ENCODE measurements around the gene WNT10A.

Gene WNT10A

DNA sequence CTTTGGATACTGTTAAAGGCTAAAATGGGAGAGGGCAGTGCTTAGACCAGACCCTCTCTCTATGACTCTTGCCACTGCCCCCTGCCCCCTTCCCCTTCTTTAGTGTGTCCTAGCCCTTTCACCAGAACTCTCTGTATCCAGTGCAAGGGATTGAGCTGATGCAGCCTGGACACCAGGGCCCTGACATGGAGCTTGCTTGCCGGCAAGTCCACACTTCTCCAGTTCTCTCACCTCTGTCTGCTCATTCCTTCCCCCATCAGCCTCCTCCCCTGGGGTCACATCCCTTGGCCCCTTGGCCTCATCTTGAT lies 22.6 kb upstream of the WNT10A start:
- DNase-seq, result no peak

DNA sequence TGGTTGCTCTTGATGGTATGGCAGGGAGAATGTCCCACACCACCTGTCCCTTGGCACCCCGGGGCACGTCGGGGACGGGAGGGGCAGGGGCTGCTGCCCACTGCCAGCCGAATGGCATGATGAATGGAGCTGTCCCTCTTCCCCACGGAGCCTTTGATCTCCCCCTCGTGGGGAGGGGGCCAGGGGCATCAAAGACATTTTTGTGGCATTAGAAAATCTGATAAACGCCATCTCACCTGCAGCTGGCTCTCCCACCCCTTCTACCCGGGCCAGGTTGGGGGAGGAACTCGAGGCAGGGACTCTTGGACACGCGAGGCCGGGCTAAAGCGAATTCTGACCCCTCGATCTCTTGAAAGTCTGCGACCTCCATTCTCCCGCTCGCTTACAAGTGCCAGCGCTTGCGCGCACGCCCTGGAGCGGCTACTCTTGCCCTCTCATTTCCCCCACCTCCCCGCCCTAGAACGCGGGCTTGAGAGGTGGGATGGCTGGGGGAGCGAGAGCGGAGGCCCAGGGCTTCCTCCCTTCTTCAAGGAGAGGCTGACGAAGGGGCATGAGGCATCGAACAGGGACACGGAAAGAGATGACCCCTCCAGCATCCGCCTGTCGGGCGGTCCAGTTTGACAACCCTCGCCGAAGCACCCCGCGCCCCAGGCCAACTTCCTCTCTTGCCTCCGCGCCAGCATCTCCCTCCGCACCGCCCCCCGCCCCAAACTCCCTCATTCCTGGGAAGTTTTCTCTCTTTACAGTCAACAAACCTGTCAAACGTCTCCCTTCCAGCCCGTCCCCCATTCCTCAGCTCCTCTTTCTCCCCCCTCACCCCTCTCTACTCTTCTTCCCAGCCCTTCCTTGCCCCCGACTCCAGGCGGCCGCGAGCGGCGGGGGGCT lies 21.7 kb upstream of the WNT10A start:
- DNase-seq, result no peak

DNA sequence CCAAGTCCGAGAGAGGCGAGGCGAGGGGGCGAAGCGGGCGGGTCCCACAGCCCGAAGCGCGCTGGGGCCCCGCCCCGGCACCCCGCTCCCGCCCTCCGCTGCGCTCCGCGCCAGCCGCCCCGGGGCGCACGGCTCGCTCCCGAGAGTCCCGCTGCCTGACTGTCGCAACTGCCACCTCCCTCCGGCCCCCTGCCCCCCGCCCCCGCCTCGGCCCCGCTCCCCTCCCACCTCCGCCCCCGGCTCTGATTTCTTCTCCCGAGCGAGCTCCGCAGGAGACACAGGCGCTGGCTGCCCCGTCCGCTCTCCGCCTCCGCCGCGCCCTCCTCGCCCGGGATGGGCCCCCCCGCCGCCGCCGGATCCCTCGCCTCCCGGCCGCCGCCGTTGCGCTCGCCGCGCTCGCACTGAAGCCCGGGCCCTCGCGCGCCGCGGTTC lies 21.1 kb upstream of the WNT10A start, which contains the start of gene WNT6:
WNT6 (plus strand) TSS at position 250 of the 432 bp plus-strand sequence. CDS start 233 bp downstream, outside the sequence.
- DNase-seq, result no peak

DNA sequence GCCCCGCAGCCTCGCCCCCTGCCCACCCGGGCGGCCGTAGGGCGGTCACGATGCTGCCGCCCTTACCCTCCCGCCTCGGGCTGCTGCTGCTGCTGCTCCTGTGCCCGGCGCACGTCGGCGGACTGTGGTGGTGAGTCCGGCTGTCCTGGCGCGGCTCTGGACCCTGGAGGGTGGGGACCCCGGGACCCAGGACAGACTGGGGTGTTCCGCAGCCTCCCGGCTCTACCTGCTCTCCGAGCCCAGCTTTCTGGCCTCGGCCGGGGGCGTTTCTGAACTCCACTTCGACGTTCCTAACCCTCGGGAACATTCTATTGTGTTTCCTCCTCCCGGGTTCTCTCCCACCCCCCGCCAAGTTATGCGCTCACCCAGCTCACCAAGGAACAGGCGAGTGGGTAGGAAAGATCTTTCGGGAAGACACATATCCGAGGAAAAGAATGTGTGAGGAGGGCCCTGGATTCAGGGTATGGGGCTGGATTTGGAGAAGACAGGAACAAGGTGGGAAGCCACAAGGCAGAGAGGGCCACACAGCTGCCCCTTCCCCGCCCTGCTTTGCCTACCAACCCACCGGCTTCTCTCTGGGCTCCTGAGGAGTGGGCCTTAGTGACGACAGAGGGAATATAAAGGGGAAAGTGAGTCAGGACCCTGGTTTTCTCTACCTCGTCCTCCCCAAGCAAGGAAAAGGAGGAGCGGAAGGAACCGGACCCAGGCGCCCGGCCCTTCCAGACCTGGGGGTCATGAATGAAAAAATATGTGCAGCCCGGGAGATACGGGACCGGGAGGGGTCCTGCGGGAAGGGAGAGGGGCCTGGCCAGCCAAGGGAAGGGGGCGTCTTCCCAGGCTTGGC lies 20.4 kb upstream of the WNT10A start:
- no peak for DNase-seq

DNA sequence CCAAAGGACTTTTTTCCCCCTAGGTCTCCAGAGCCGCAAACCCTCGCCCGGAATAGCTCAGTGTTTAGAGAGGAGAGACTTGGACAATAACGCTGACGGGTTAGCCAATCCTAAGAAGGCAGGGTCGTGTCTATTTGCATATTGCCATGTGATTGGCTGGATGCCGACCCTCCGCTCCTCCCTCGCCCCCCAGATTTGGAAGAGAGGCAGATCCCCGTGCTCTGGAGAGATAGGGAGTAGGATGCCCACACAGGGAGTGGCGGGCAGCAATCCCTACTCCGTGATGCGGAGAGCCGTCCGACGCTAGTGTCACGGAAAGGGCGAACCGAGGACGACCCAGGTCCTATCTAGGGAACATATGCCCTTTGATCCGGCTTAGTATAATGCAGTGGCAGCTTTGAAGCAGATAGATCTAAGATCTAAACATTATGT lies 19.7 kb upstream of the WNT10A start:
- no peak for DNase-seq

DNA sequence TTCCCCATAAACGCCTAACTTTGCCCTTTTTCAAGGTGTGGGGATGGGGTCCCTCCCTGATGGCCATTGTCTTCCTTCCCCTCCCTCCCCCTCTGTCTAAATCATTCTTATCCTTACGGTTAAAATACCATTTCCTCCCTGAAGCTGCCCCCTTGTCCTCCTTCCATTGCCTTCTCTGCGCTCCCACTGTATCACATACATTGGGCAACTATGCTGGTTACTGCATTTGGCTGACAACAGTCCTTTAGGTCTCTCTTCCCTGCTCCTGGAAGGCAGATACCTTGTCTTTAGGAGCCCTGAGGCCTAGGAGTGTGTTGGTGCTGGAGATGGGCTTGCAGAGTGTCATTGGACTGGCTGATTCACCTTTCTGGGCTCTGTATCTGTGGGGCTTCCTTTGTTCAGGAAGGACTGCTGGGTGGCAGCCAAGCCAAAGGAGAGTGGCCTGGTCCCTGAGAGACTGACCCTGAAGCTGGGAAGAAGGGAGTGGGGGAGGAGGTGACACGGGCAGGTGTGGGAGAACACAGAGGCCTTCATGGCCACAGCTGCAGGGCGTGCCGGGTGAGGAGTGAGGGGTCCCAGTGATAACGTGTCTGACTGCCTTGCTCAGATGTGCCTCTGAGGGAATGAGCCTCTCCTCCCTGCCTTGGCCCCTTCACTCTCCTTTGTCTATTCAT lies 18.9 kb upstream of the WNT10A start:
- no peak for DNase-seq

DNA sequence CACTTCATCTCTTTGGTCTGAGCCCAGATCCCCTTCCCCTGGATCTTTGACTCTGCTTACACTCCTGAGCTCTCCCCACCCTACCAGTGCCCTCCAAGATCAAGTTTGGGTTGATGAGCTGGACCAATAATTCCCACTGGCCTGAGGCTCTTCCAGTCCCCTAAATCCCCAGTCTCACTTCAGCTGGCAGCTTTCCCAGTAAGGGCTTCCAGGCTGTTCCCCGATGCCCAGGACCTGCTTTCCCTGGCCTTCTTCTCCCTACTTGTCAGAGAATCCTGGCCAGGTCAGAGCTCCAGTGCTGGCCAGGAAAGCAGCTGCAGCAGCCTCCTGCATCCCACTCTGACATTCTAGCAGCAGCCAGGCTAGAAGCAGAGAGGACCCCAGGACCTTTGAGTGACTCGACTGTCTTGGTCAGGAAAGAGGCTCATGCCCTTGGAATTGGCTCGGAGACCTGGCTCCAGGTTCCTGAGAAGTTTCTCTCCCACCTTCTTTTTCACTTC lies 17.6 kb upstream of the WNT10A start:
- DNase-seq, result no peak

DNA sequence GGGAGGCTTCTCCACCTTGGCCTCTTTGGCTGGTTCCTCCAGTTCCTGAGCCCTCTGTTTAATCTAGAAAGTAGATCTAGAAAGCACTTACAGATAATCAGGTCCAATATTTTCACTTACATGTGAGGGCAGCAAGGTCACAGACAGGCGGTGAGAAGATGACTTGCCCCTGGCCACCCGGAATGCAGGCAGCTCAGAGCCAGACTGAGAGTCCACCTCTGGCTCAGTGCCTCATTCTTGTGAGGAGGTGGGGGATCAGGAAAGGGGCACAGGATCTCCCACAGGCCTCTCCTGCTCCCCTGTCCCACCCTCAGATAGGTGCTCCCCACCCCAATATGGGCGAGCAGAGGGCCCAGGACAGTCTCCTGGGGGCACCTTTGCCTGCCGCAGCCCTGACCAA lies 15.3 kb upstream of the WNT10A start:
- DNase-seq, result no peak

DNA sequence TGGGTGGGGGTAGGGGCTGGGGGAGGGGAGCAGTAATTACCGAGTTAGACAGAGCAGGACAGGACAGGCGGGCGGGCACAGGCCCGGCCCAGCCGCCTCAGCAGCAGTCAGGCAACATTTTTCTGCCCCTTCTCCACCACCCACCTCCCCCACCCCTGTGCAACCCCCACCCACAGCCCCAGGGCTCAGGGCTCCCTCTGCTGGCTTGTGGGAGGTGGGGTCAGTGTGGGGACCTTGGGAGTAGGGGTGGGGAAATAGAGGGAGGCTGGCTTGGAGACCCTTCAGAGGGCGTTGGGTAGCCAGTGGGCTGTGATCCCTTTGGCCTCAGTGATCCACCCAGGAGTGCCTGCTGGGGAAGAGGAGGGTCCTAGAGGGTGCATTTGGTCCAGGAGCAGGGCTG lies 14.7 kb upstream of the WNT10A start:
- DNase-seq, result no peak

DNA sequence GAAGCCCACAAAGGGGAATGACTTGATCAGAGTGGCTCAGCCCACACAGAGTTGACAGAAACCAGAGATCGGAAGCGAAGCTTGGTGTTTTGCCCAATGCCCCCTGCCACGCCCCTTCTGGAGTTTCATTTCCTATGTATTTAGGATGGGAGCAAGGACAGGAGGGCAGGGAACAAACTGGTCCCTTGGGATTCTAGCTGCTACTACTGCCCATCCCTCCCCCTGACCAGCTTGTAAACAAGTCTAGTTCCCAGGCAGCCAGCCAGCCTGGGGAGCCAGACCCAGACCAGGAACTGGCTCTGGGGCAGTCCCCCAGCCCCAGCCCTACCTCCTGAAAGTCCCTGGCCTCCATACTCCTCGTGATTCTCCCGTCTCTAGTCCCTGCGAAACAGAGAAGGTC lies 12.8 kb upstream of the WNT10A start:
- DNase-seq, result no peak

DNA sequence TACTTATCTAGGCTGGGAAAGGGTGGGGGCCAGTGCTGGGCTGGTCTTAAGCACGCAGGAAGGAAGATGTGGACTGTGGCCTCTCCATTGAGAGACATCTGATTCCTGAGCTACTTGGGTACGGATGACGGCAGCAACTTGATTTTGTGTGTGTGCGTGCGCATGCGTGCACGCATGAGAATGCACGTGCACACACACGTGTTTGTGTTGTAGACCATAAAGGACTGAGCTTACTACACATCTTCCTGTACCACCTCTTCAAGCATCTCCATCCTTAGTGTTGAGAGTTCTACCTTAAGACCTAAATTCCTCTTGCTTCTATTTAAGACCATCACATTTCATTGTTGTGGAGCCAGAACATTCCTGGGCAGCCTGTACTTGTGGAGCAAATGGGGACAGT lies 11.6 kb upstream of the WNT10A start:
- no peak for DNase-seq

DNA sequence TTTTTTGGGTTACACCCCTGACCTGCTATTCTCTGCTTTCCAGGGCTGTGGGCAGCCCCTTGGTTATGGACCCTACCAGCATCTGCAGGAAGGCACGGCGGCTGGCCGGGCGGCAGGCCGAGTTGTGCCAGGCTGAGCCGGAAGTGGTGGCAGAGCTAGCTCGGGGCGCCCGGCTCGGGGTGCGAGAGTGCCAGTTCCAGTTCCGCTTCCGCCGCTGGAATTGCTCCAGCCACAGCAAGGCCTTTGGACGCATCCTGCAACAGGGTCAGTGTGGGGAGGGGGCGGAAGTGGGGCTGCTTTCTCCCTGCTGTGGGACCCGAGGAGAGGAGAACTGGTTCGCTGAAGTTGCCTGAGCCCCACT lies 9.7 kb upstream of the WNT10A start:
- no peak for DNase-seq

DNA sequence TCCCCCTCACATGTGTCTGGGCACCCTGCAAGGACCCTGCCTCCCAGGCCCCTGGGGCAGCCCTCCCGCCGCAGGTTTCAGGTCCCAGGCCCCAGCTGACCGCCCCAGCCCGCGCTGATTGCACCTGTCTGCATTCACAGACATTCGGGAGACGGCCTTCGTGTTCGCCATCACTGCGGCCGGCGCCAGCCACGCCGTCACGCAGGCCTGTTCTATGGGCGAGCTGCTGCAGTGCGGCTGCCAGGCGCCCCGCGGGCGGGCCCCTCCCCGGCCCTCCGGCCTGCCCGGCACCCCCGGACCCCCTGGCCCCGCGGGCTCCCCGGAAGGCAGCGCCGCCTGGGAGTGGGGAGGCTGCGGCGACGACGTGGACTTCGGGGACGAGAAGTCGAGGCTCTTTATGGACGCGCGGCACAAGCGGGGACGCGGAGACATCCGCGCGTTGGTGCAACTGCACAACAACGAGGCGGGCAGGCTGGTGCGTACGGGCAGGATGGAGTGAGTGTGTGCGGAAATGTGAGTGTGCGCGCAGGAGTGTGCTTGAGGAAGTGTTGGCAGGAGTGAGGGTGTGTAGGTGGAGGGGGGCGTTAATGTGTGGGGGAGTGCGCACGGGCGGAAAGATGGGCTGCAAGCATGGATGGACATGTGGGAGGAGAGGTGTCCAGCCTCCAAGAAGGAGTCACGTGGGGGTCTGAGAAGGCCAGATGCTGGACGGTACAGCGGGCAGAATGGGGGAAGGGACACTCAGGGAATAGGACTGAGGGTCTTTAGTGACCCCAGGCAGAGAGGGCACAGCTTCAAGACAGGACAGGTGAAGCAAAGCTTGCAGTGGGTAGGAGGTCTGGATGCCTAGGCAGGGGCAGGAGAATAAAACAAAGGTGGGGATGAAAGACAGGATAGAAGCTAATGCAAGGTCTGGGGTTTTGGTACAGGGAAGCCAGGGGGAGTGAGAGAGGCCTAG lies 9.0 kb upstream of the WNT10A start:
- DNase-seq, result no peak

DNA sequence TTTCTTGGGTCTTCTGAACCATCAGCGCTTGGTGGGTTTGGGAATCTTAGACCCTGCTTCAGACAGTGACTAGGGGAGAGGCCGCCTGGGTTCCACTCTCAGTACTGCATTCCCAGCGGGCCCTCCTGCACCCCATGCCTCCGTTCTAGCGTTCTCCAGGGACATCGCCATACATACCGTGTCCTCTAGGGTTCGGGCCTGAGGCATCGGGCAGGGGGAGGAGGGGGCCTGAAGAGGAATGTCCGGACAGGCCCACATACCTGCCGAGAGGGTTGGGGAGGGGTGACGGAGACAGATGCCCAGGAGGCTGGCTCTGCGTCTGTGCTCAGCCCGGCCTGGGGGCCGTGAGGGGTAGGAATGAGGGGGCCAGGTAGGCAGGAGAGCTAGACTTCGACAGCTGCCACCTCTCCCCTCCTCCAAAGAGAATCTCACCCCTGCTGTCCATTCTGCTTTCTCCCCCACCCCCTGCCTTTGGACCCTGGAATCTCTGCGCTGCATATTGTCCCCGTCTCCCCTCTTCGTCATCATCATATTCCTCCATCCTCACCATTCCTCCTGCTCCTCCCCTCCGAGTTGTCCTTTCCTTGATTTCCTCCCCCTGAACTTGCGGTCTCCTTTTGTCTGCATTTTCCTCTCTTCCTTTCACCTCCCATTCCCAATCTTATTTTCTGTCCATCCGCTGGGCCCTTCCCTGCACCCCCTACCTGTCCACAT lies 7.8 kb upstream of the WNT10A start:
- no peak for DNase-seq

DNA sequence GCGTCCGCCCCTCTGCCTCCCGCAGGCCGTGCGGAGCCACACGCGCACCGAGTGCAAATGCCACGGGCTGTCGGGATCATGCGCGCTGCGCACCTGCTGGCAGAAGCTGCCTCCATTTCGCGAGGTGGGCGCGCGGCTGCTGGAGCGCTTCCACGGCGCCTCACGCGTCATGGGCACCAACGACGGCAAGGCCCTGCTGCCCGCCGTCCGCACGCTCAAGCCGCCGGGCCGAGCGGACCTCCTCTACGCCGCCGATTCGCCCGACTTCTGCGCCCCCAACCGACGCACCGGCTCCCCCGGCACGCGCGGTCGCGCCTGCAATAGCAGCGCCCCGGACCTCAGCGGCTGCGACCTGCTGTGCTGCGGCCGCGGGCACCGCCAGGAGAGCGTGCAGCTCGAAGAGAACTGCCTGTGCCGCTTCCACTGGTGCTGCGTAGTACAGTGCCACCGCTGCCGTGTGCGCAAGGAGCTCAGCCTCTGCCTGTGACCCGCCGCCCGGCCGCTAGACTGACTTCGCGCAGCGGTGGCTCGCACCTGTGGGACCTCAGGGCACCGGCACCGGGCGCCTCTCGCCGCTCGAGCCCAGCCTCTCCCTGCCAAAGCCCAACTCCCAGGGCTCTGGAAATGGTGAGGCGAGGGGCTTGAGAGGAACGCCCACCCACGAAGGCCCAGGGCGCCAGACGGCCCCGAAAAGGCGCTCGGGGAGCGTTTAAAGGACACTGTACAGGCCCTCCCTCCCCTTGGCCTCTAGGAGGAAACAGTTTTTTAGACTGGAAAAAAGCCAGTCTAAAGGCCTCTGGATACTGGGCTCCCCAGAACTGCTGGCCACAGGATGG lies 7.1 kb upstream of the WNT10A start:
- DNase-seq, result no peak

DNA sequence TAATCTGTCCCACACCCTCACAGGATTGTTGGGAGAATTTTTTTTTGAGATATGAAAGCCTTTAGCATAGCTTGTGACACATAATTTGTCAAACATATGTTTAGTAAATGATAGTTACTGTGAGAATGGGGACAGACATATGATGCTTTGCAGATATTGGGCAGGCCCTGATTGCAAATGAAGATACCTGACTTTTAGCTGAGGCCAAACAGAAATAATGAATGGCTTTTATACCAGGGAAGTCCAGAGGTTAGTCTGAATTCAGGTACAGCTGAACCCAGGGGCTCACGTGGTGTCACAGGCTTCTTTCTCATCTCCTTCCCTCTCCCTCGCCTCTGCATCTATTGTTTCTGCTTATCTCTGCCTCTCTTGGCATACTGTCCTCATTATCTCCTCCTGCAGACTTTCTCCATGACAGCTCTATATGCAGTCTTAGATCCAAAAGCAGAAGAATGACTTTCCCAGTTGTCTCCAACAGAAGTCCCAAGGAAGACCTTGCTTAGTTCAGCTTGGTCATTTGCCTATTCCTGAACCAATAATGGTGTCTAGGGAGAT lies 4.9 kb upstream of the WNT10A start:
- DNase-seq, result no peak

DNA sequence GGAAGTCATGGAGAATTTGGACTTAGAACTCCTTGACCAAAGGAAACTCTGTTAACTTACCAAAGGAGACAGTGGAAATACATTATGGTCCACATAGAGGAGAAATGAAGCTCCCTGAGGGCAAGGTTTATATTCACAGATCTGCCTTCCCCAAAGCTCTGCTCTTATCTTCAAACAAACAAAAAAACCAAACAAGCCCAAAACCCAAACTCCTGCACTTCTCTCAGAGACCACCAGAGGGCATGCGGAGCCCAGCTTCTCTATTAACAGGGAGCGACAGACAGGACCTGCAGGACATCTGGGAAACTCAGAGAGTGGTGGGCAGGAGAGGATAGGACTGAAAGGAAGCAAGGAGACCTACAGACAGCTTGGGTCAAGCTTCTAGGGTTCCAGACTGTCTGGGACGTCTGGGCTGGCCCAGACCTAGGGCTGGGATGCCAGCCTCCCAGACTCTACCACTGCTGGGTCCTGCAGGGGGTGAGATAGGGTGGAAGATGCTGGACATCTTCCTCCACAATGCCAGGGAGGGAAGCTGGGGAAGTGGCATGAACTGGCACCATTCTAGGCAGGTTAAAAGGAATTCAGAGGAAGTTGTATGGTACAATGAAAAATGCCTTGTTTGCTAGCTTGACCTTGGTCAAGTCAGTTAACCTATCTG lies 4.0 kb upstream of the WNT10A start:
- DNase-seq, result peak; percentile 79

DNA sequence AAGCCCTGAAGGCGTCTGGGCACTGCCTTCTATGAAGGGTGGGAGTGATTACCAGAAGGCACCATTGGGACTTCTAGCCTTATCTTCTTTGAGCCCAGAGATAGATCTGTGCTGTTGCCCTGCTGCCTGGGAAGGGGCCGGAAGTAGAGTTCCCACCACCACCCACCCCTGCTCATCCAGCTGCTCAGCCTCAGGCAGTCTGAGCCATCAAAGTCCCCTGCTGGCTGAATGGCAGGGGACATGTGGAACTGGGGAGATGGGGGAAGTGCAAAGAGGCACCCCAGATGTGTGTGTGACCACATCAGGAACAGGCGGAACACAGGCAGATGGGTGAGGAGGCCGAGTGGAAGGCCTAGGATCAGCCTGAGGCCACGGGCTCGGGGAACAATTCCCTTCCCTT lies 3.3 kb upstream of the WNT10A start:
- DNase-seq, result no peak

DNA sequence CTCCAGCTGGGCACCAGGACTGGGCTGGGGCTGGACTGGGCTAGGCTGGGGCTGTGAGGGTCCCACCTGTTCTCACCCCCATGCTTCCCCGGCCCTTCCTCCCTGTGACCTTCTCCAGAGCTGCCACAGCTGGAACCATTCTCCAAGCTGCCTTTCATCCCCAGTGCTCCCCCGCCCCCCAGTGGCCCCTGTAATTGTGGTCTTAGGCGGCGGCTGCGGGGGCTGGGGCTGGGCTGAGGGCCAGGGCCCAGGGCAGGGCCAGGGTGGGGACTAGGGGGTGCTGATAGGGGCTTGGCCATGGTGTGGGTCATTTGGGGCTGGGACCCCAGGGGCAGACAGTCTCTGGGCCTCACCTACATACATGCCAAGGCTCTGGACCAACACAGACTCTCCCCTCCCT lies 2.8 kb upstream of the WNT10A start:
- DNase-seq, result no peak

DNA sequence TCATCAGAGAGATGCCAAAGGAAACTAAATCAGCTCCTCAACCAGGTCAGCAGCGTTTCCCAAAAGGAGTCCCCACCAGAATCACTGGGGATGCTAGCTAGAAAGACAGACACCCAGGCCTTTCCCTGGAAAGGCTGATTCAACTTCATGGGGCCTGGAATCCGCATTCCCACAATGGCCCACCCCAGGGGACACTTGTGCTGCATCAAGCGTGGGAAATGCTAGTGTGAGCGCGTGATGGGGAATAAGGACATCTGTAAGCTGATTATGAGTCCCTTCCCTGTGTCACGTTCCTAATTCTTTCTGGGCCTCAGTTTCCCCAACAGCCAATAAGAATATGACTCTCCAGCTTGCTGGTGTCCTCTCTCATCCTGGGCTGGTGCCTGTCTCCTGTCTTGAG lies 2.2 kb upstream of the WNT10A start:
- no peak for DNase-seq
